GM19238 (cell line): ENCODE data around the gene GTF3C5.
"Not testable (repeated sequence)": the region's sequence is repeated elsewhere in the genome, so short reads cannot be mapped to it uniquely, and the experiment has no call there.

Experiments
- DNase-seq: peaks from one replicate; pipeline ENCODE4 v3.0.0; 2011; ENCODE audit warnings: low spot score; ENCODE audit not compliant: insufficient read length

The GTF3C5 gene

GRCh38 chr9:132995879-132996278 lies 34.9 kb upstream of the GTF3C5 start:
- DNase-seq, result no peak

- no peak for DNase-seq
Measured at GRCh38 chr9:132996526-132996925, 34.3 kb upstream of the GTF3C5 start.

- no peak for DNase-seq
Measured at GRCh38 chr9:132997591-132997990, 33.2 kb upstream of the GTF3C5 start.

- DNase-seq, result not testable (repeated sequence)
Measured at GRCh38 chr9:132998221-132998620, 32.6 kb upstream of the GTF3C5 start.

- DNase-seq, result no peak
Measured at GRCh38 chr9:132998831-132999635, 31.8 kb upstream of the GTF3C5 start.

- no peak for DNase-seq
Measured at GRCh38 chr9:133002147-133003070, 28.4 kb upstream of the GTF3C5 start.

GRCh38 chr9:133003071-133003461 lies 27.7 kb upstream of the GTF3C5 start:
- DNase-seq, result no peak

- no peak for DNase-seq
Measured at GRCh38 chr9:133003671-133004090, 27.1 kb upstream of the GTF3C5 start.

GRCh38 chr9:133004091-133004998 lies 26.5 kb upstream of the GTF3C5 start:
- no peak for DNase-seq

GRCh38 chr9:133004999-133005760 lies 25.6 kb upstream of the GTF3C5 start:
- DNase-seq, result no peak

- no peak for DNase-seq
Measured at GRCh38 chr9:133005957-133006356, 24.8 kb upstream of the GTF3C5 start.

GRCh38 chr9:133006731-133007352 lies 24.0 kb upstream of the GTF3C5 start:
- no peak for DNase-seq

GRCh38 chr9:133008406-133008805 lies 22.4 kb upstream of the GTF3C5 start:
- no peak for DNase-seq

- DNase-seq, result no peak
Measured at GRCh38 chr9:133008824-133009223, 22.0 kb upstream of the GTF3C5 start.

GRCh38 chr9:133009906-133010582 lies 20.8 kb upstream of the GTF3C5 start:
- no peak for DNase-seq

- DNase-seq, result no peak
Measured at GRCh38 chr9:133014696-133015095, 16.1 kb upstream of the GTF3C5 start.

GRCh38 chr9:133023117-133023890 lies 7.5 kb upstream of the GTF3C5 start:
- no peak for DNase-seq

- no peak for DNase-seq
Measured at GRCh38 chr9:133026426-133026825, 4.4 kb upstream of the GTF3C5 start.

- no peak for DNase-seq
Measured at GRCh38 chr9:133027134-133027533, 3.7 kb upstream of the GTF3C5 start.
